Measurements from ENCODE around the gene PPP2R2D. TPM values are rescaled to one million over a fixed set of nuclear protein-coding genes. Genes with fewer than 3 reads are reported as not detected.

The PPP2R2D gene
- total and polyA plus RNA-seq, 9 donors, result 26.7 to 62.9 (median 42.0) TPM

DNA sequence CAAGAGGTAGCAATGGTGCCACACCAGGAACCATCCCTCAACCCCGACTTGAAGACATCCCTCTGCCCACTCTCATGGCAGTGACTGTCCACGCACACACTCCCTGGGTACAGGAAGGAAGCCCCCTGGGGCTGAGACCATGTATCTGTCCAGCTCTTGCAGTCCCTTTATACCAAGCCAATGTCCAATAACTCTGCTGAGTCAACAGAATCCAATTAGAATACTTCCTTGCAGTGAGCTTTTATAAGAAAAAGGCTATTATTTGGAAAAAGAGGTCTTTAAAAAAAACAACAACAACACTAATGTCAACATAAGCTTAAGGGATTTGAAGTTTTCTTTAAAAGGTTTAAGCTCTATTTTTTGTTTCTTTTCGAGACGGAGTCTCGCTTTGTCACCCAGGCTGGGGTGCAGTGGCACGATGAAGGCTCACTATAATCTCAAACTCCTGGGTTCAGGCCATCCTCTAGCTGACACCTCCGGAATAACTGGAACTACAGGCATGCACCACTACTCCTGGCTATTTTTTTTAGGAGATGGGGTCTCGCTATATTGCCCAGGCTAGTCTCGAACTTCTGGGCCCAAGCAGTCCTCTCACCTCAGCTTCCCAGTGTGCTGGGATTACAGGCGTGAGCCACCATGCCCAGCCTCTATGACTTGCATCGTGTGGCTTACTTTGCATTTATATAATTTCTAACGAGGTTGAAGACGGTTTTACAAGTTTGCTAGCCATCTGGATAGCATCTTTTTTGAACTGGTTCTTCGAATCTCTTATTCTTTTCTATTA is 73.4 kb downstream of the PPP2R2D start:
- Histone ChIP-seq H3K36me3 (no peaks in the 10 kb centered on the region), H3K27ac (no peak overlapping the region), H3K4me3 (no peak overlapping the region), H3K4me1 (ENCODE audit: insufficient read depth) (peaks cover 5% of the 10 kb centered on the region), H3K27me3 (no peaks in the 10 kb centered on the region), H3K9me3 (no peaks in the 10 kb centered on the region)
- WGBS, 3 donors, result 86 to 94% (median 93%) methylated on average over 14 of the region's 14 CpGs
- TF ChIP-seq POLR2A (IDR thresholded peaks at IDR 0.05) (no peak), EP300 (IDR thresholded peaks at IDR 0.05) (no peak)
- TF ChIP-seq, protein P1, sequence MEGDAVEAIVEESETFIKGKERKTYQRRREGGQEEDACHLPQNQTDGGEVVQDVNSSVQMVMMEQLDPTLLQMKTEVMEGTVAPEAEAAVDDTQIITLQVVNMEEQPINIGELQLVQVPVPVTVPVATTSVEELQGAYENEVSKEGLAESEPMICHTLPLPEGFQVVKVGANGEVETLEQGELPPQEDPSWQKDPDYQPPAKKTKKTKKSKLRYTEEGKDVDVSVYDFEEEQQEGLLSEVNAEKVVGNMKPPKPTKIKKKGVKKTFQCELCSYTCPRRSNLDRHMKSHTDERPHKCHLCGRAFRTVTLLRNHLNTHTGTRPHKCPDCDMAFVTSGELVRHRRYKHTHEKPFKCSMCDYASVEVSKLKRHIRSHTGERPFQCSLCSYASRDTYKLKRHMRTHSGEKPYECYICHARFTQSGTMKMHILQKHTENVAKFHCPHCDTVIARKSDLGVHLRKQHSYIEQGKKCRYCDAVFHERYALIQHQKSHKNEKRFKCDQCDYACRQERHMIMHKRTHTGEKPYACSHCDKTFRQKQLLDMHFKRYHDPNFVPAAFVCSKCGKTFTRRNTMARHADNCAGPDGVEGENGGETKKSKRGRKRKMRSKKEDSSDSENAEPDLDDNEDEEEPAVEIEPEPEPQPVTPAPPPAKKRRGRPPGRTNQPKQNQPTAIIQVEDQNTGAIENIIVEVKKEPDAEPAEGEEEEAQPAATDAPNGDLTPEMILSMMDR (IDR thresholded peaks at IDR 0.05), result no peak
- intact Hi-C loops (cut with DNase I), result loop anchor here in 1 of 4 donors (10.0 kb wide), 1 partner anchor 69 kb away; the partner anchor contains the start of gene PPP2R2D
- no peak for DNase-seq

DNA sequence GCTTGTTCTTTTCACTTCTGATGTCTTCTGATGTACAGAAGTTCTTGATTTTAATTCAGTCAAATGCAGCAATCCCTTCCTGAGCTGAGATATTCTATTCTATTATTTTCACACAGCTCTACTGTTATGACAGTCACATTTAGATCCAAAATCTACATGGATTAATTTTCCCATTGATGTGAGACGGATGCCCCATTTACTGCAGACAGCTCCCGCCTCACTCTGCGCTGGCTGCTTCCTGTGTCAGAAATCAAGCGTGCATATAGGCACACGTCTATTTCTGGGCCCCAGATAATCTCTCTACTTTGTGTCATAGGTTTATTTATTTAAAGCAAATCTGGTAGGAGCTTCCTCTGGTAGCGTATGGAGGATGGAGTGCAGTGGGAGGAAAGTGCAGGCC is 74.2 kb downstream of the PPP2R2D start:
- TF ChIP-seq, protein P1 (IDR thresholded peaks at IDR 0.05), result no peak
- TF ChIP-seq POLR2A (IDR thresholded peaks at IDR 0.05), result no peak
- no peak for TF ChIP-seq EP300 (IDR thresholded peaks at IDR 0.05)
- H3K4me1 ChIP-seq (ENCODE audit: insufficient read depth), result peaks cover 10% of the 10 kb centered on the region
- no peaks in the 10 kb centered on the region for H3K36me3 ChIP-seq
- no peak overlapping the region for H3K27ac ChIP-seq
- no peak overlapping the region for H3K4me3 ChIP-seq
- no peaks in the 10 kb centered on the region for H3K9me3 ChIP-seq
- H3K27me3 ChIP-seq, result no peaks in the 10 kb centered on the region
- intact Hi-C loops (cut with DNase I), result loop anchor here in 1 of 4 donors (10.0 kb wide), 1 partner anchor 70 kb away; the partner anchor contains the start of gene PPP2R2D
- no peak for DNase-seq
- WGBS, 3 donors, result 82 to 86% (median 85%) methylated on average over 6 of the region's 6 CpGs

DNA sequence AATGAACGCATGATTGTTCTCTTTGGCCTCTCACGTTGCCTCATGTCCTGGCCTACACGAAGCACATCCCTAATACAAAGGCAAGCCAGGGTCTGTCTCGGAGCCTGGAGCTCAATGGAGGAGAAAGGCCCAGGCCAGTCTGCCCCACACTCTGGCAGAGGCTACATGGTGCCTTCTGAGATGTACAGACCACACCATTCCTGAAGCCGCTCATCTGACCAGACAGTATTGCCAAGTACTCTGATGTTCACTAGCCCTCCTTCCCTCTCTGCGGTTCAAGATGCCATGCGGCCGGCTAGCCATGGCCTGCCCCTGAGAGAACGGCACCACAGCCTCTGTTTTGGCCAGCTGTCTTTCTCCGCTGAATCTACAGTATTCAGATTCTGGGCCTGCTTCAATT is 75.0 kb downstream of the PPP2R2D start:
- intact Hi-C loops (cut with DNase I), result loop anchor here in 1 of 4 donors (10.0 kb wide), 1 partner anchor 71 kb away; the partner anchor contains the start of gene PPP2R2D
- peaks cover 10% of the 10 kb centered on the region for H3K4me1 ChIP-seq (ENCODE audit: insufficient read depth)
- no peaks in the 10 kb centered on the region for H3K27me3 ChIP-seq
- whole genome bisulfite sequencing, 3 donors, result 91 to 95% (median 95%) methylated on average over 10 of the region's 10 CpGs
- H3K27ac ChIP-seq, result no peak overlapping the region
- no peaks in the 10 kb centered on the region for H3K9me3 ChIP-seq
- no peak overlapping the region for H3K4me3 ChIP-seq
- no peak for TF ChIP-seq POLR2A (IDR thresholded peaks at IDR 0.05)
- TF ChIP-seq, protein P1 (IDR thresholded peaks at IDR 0.05), result no peak
- no peak for TF ChIP-seq EP300 (IDR thresholded peaks at IDR 0.05)
- no peaks in the 10 kb centered on the region for H3K36me3 ChIP-seq
- DNase-seq, result no peak

DNA sequence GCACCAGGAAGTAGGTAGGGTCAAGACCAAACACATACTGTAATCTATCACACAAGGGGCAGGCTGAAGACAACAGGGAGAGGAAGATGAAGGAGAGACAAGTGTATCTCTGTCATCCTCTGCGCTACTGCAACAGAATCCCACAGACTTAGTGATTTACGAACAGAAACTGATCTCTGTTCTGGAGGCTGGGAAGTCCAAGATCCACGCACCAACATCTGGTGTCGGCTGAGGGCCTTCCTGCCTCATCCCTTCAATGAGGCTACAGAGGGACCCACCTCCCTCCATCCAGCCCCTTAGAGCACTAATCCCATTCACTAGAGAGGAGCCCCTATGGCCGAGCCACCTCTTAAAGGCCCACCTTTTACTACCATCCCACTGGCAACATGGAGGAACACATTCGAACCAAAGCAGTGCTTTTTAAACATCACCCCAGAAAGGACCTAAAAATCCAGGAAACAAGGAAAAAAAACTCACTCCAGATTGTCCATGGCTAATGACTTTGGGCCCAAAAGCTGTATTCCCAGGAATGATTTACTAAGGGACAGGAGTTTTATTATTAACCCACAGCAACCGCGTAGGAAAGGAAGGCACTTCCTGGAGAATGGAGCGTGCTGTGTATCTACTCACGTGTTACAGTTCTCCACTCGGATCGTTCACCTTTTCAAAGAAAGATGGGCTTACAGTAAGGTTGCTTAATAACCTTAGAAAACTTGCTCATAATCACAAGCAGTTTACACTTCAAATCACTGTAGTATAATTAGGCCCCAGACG is 76.7 kb downstream of the PPP2R2D start:
- H3K4me3 ChIP-seq, result no peak overlapping the region
- H3K27ac ChIP-seq, result no peak overlapping the region
- no peaks in the 10 kb centered on the region for H3K9me3 ChIP-seq
- H3K36me3 ChIP-seq, result no peaks in the 10 kb centered on the region
- no peak for TF ChIP-seq EP300 (IDR thresholded peaks at IDR 0.05)
- TF ChIP-seq POLR2A (IDR thresholded peaks at IDR 0.05), result no peak
- TF ChIP-seq, protein P1 (IDR thresholded peaks at IDR 0.05), result no peak
- 73 to 85% (median 76%) methylated on average over 13 of the region's 13 CpGs for WGBS, 3 donors
- no peak for DNase-seq
- H3K4me1 ChIP-seq (ENCODE audit: insufficient read depth), result peaks cover 10% of the 10 kb centered on the region
- no peaks in the 10 kb centered on the region for H3K27me3 ChIP-seq
- intact Hi-C loops (cut with DNase I), result loop anchor here in 1 of 4 donors (10.0 kb wide), 1 partner anchor 73 kb away; the partner anchor contains the start of gene PPP2R2D
